DOHH2 (cell line): ENCODE results near the gene GPR176.

Experiments
- H3F3A ChIP-seq: fragments of 200-600 bp; sonication (generic), shearing (Covaris generic); 2 replicates; pipeline ENCODE4 v1.6.0; 2016; ENCODE audit warnings: antibody characterized with exemption, mild to moderate bottlenecking; ENCODE audit not compliant: control insufficient read depth, insufficient read depth
- H3K27ac ChIP-seq: fragments of 200-600 bp; sonication (generic); 2 replicates; pipeline ENCODE4 v1.5.1; 2014; ENCODE audit warnings: low read depth, mild to moderate bottlenecking, low read length, moderate library complexity
- H3K27me3 ChIP-seq: fragments of 200-600 bp; sonication (generic); 2 replicates; pipeline ENCODE4 v1.6.1; 2014; ENCODE audit warnings: mild to moderate bottlenecking, low read length, mixed read lengths; ENCODE audit not compliant: control insufficient read depth
- H3K36me3 ChIP-seq: fragments of 200-600 bp; sonication (generic); 2 replicates; pipeline ENCODE4 v1.6.1; 2014; ENCODE audit warnings: mild to moderate bottlenecking, low read length, moderate library complexity, mixed read lengths; ENCODE audit not compliant: control insufficient read depth
- H3K4me1 ChIP-seq: fragments of 200-600 bp; sonication (generic); 2 replicates; pipeline ENCODE4 v1.6.1; 2014; ENCODE audit warnings: mild to moderate bottlenecking, low read length, mixed read lengths; ENCODE audit not compliant: control insufficient read depth
- H3K4me2 ChIP-seq: fragments of 200-600 bp; sonication (generic); 2 replicates; pipeline ENCODE4 v1.6.0; 2014; ENCODE audit warnings: mild to moderate bottlenecking, low read length, moderate library complexity
- H3K4me3 ChIP-seq: fragments of 200-600 bp; sonication (generic); 2 replicates; pipeline ENCODE4 v1.5.1; 2014; ENCODE audit warnings: mild to moderate bottlenecking, low read length, mixed read lengths
- H3K79me2 ChIP-seq: fragments of 200-600 bp; sonication (generic); 2 replicates; pipeline ENCODE4 v1.6.1; 2014; ENCODE audit warnings: mild to moderate bottlenecking, low read length, mixed read lengths; ENCODE audit not compliant: control insufficient read depth
- H3K9me2 ChIP-seq: fragments of 200-600 bp; sonication (generic); replicated peaks from 2 replicates; pipeline ENCODE4 v1.6.1; 2014; ENCODE audit warnings: mild to moderate bottlenecking, low read length, mixed read lengths; ENCODE audit not compliant: control insufficient read depth
- H3K9me3 ChIP-seq: fragments of 200-600 bp; sonication (generic); 2 replicates; pipeline ENCODE4 v1.6.1; 2014; ENCODE audit warnings: antibody characterized with exemption, low read length, mixed read lengths; ENCODE audit not compliant: control insufficient read depth, insufficient read depth
- H4K20me1 ChIP-seq: fragments of 200-600 bp; sonication (generic); 2 replicates; pipeline ENCODE4 v1.6.0; 2014; ENCODE audit warnings: low read depth, mild to moderate bottlenecking, antibody characterized with exemption, low read length, moderate library complexity; ENCODE audit not compliant: control insufficient read depth, insufficient read depth
- EZH2phosphoT487 ChIP-seq: fragments of 200-600 bp; sonication (generic); IDR thresholded peaks from 2 replicates; pipeline ENCODE4 v1.6.1; 2017; ENCODE audit warnings: borderline replicate concordance, mild to moderate bottlenecking, antibody characterized with exemption, low read length, moderate library complexity, mixed read lengths
- TF ChIP-seq, protein P1 (sequence below): fragments of 200-600 bp; sonication (generic); IDR thresholded peaks from one replicate; pipeline ENCODE4 v1.5.1; 2014; ENCODE audit warnings: antibody characterized with exemption, mild to moderate bottlenecking, low read depth, low read length; ENCODE audit not compliant: poor library complexity, severe bottlenecking

Gene GPR176

DNA sequence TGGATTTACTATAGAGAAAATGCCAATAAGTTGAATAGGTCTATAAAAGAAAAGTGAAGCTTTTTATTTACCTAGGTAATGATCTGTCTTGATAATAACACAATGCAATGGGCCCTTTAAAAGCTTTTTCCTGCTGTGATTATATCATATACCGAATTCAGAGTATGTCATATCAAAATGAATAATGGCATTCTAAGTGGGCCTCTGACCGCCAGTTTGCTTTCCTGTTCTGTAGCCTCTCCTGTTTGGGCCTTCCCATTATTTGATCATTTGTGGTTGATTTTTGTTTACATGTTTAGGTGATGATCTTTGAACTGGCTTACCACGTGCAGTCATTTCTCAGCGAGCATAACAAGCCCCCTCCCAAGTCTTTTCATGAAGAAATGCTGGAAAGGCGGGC, 28.8 kb upstream of the GPR176 start:
- TF ChIP-seq EZH2phosphoT487, result no peak
- TF ChIP-seq, protein P1, sequence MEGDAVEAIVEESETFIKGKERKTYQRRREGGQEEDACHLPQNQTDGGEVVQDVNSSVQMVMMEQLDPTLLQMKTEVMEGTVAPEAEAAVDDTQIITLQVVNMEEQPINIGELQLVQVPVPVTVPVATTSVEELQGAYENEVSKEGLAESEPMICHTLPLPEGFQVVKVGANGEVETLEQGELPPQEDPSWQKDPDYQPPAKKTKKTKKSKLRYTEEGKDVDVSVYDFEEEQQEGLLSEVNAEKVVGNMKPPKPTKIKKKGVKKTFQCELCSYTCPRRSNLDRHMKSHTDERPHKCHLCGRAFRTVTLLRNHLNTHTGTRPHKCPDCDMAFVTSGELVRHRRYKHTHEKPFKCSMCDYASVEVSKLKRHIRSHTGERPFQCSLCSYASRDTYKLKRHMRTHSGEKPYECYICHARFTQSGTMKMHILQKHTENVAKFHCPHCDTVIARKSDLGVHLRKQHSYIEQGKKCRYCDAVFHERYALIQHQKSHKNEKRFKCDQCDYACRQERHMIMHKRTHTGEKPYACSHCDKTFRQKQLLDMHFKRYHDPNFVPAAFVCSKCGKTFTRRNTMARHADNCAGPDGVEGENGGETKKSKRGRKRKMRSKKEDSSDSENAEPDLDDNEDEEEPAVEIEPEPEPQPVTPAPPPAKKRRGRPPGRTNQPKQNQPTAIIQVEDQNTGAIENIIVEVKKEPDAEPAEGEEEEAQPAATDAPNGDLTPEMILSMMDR, result no peak
- Histone ChIP-seq H4K20me1 (no peaks in the 10 kb centered on the region), H3K4me2 (no peak overlapping the region), H3K79me2 (no peaks in the 10 kb centered on the region), H3F3A (no peaks in the 10 kb centered on the region), H3K27ac (no peak overlapping the region), H3K4me3 (no peak overlapping the region), H3K36me3 (peaks cover 42% of the 10 kb centered on the region), H3K9me2 (no peaks in the 10 kb centered on the region), H3K9me3 (no peaks in the 10 kb centered on the region), H3K4me1 (no peaks in the 10 kb centered on the region), H3K27me3 (no peaks in the 10 kb centered on the region)

- Histone ChIP-seq H3K9me3 (no peaks in the 10 kb centered on the region), H3K27me3 (no peaks in the 10 kb centered on the region), H3K36me3 (peaks cover 49% of the 10 kb centered on the region), H3K4me2 (no peak overlapping the region), H3K4me3 (no peak overlapping the region), H3K27ac (no peak overlapping the region), H3K79me2 (no peaks in the 10 kb centered on the region), H4K20me1 (no peaks in the 10 kb centered on the region), H3K9me2 (no peaks in the 10 kb centered on the region), H3K4me1 (no peaks in the 10 kb centered on the region), H3F3A (no peaks in the 10 kb centered on the region)
- no peak for TF ChIP-seq EZH2phosphoT487
- TF ChIP-seq, protein P1, result no peak
Observed at GRCh38 chr15:39947401-39948197, 27.5 kb upstream of the GPR176 start.

DNA sequence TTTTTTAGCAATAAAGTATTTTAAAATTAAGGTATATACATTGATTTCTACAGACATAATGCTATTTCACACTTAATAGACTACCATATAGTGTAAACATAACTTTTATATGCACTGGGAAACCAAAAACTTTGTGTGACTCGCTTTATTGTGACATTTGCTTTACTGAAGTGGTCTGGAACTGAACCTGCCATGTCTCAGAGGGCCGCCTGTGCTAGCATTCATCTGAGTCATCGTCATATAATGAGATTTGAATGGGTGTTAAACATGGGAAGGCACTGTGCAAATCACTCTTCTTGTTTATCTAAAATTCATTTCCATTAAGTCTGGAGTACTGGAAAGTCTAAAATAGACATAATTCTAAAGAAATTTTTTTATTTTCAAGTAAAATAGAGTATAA, 26.8 kb upstream of the GPR176 start:
- Histone ChIP-seq H3K4me3 (no peak overlapping the region), H3K4me2 (no peak overlapping the region), H3F3A (no peaks in the 10 kb centered on the region), H3K36me3 (peaks cover 51% of the 10 kb centered on the region), H3K9me2 (no peaks in the 10 kb centered on the region), H4K20me1 (no peaks in the 10 kb centered on the region), H3K4me1 (no peaks in the 10 kb centered on the region), H3K79me2 (no peaks in the 10 kb centered on the region), H3K9me3 (no peaks in the 10 kb centered on the region), H3K27me3 (no peaks in the 10 kb centered on the region), H3K27ac (no peak overlapping the region)
- TF ChIP-seq, protein P1, result no peak
- no peak for TF ChIP-seq EZH2phosphoT487
